Stomach (tissue), 9 donors: ENCODE measurements around the gene PLCL2. TPM values are rescaled to one million over a fixed set of nuclear protein-coding genes. Genes with fewer than 3 reads are reported as not detected.
A peak's percentile ranks its signal among the peaks of the same experiment; 100 is the strongest.

Experiments used
- DNase-seq, 2 donors: peaks; one replicate each; pipeline versions ENCODE4 v3.0.0 to v3.0.0-alpha.2; 2013 to 2019
- H3K27ac ChIP-seq, 5 donors: fragments of 200-600 bp in 4 of 5; sonication (generic) in 4 of 5; one replicate each; pipeline ENCODE4 v1.5.1; 2013 to 2019; ENCODE audit warnings: mild to moderate bottlenecking in 1 of 5, moderate library complexity in 1 of 5
- H3K27me3 ChIP-seq, 3 donors: fragments of 200-600 bp; sonication (generic); one replicate each; pipeline ENCODE4 v1.5.1; 2017 to 2019; ENCODE audit warnings: mixed run types in 1 of 3
- H3K36me3 ChIP-seq, 4 donors: fragments of 200-600 bp; sonication (generic); 1 replicate in 3 of 4; 2 replicates in 1 of 4; pipeline ENCODE4 v1.5.1; 2016 to 2019
- H3K4me1 ChIP-seq, 4 donors: fragments of 200-600 bp; sonication (generic); one replicate each; pipeline ENCODE4 v1.5.1; 2016 to 2019
- H3K4me3 ChIP-seq, 4 donors: fragments of 200-600 bp; sonication (generic) in 3 of 4; one replicate each; pipeline ENCODE4 v1.5.1; 2016 to 2019; ENCODE audit warnings: mild to moderate bottlenecking in 1 of 4
- H3K9me3 ChIP-seq, 4 donors: fragments of 200-600 bp; sonication (generic); one replicate each; pipeline ENCODE4 v1.5.1; 2016 to 2019
- EP300 ChIP-seq: sonication (generic); formaldehyde crosslinking; IDR thresholded peaks from one replicate; pipeline ENCODE4 v1.6.1; 2017; ENCODE audit warnings: antibody characterized with exemption
- POLR2A ChIP-seq, 4 donors: fragments of 450-650 bp; IDR thresholded peaks; one replicate each; pipeline ENCODE4 v1.6.1; 2016; ENCODE audit warnings: antibody characterized with exemption in 4 of 4, control low read depth in 2 of 4, mild to moderate bottlenecking in 1 of 4, moderate library complexity in 1 of 4
- POLR2AphosphoS5 ChIP-seq, 3 donors: sonication (generic); formaldehyde crosslinking; IDR thresholded peaks; one replicate each; pipeline ENCODE4 v1.6.1; 2016; ENCODE audit warnings: antibody characterized with exemption in 3 of 3
- WGBS, 5 donors: extraction: QIAGEN DNeasy Blood & Tissue Kit in 3 of 5; methylation state at CpG; one replicate each; pipeline versions ENCODE4 v1.1.5 to v1.1.7; 2013 to 2018; 5-methylcytosine and 5-hydroxymethylcytosine counted together
- intact Hi-C: fragments of 100-400 bp; cut with DNase I; formaldehyde crosslinking; loops from one replicate; pipeline ENCODE4 v1.15.1; 2023; ENCODE audit warnings: low total_unique reads
- polyA plus RNA-seq, 3 donors: library from polyadenylated mRNA; stranded (reverse); fragments of 200-250 nt; gene quantifications; one replicate each; pipeline ENCODE4 v1.2.3, GENCODE V29; 2013
- total RNA-seq, 5 donors: library from RNA; depleted of rRNA; stranded (reverse); fragments of >200 nt; gene quantifications; one replicate each; pipeline versions ENCODE4 v1.1.0 to v1.2.3, GENCODE V29; 2014 to 2016
- TF ChIP-seq, protein P1 (sequence below), 7 experiments: fragments of 450-650 bp in 4 of 7; fragments of 200-600 bp in 3 of 7; sonication (generic) in 3 of 7; IDR thresholded peaks; one replicate each; pipeline ENCODE4 v1.5.1; 2016 to 2019; ENCODE audit warnings: antibody characterized with exemption in 7 of 7, control low read depth in 2 of 7, mild to moderate bottlenecking in 1 of 7
- donor health status: healthy with polysubstance abuse.
- donor health status: Bipolar disorder and iron deficiency.
- donor health status: healthy.

Gene PLCL2
- total and polyA plus RNA-seq, 8 donors, result 1.0 to 34.9 (median 5.7) TPM

DNA sequence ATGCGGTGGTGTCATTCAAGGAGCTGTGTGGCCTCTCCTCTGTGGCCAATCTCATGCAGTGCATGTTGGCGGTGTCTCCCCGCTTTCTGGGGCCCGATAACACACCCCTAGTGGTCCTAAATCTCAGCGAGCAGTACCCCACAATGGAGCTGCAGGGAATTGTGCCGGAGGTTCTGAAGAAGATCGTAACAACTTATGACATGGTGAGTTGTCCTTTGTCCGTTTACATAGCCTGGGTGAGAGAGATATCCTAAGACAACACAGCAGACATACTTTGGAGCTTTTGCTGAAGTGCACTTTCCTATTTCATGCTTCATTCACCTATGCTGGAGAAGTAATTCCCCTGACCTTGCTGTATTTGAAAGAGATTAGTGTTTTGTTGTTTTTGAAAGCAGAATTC lies 130.0 kb downstream of the PLCL2 start:
- WGBS, 5 donors, result 33 to 58% (median 44%) methylated on average over 8 of the region's 8 CpGs
- intact Hi-C loops, result no loop called here
- DNase-seq, result peak in 1 of 2 donors; percentile 30
- peaks cover 6 to 29% (median 15%) of the 10 kb centered on the region in 4 donors for H3K4me1 ChIP-seq
- TF ChIP-seq EP300 (no peak), POLR2AphosphoS5 (IDR thresholded peaks at IDR 0.05) (peak in 1 of 3 donors; percentile 14), POLR2A (IDR thresholded peaks at IDR 0.05) (no peak)
- TF ChIP-seq, protein P1, sequence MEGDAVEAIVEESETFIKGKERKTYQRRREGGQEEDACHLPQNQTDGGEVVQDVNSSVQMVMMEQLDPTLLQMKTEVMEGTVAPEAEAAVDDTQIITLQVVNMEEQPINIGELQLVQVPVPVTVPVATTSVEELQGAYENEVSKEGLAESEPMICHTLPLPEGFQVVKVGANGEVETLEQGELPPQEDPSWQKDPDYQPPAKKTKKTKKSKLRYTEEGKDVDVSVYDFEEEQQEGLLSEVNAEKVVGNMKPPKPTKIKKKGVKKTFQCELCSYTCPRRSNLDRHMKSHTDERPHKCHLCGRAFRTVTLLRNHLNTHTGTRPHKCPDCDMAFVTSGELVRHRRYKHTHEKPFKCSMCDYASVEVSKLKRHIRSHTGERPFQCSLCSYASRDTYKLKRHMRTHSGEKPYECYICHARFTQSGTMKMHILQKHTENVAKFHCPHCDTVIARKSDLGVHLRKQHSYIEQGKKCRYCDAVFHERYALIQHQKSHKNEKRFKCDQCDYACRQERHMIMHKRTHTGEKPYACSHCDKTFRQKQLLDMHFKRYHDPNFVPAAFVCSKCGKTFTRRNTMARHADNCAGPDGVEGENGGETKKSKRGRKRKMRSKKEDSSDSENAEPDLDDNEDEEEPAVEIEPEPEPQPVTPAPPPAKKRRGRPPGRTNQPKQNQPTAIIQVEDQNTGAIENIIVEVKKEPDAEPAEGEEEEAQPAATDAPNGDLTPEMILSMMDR (IDR thresholded peaks at IDR 0.05), result no peak
- peak overlapping the region; percentile 37 to 88 (median 53) for H3K27ac ChIP-seq
- peaks cover 0 to 25% (median 19%) of the 10 kb centered on the region in 4 donors for H3K36me3 ChIP-seq
- H3K27me3 ChIP-seq, result no peaks in the 10 kb centered on the region
- H3K9me3 ChIP-seq, result no peaks in the 10 kb centered on the region
- peak overlapping the region in 2 of 4 donors; percentile 8 to 23 for H3K4me3 ChIP-seq

DNA sequence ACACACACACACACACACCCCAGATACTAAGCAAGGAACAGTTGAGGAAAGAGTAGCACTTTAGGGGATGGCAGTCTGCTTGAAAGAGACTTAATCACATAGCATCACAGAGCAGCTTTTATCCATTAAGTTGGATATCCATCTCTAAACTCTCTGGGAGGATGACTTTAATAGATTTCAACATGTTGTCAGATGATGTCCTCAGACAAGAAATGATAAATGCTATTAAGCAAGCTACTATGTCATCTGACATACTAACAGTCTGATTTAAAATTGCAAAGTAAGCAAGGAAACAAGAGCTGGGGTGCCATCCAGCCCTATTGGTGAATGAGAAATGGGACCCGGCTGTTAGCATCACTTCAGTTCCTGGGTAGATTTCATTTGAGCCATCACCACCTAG lies 136.9 kb downstream of the PLCL2 start:
- DNase-seq, result no peak

DNA sequence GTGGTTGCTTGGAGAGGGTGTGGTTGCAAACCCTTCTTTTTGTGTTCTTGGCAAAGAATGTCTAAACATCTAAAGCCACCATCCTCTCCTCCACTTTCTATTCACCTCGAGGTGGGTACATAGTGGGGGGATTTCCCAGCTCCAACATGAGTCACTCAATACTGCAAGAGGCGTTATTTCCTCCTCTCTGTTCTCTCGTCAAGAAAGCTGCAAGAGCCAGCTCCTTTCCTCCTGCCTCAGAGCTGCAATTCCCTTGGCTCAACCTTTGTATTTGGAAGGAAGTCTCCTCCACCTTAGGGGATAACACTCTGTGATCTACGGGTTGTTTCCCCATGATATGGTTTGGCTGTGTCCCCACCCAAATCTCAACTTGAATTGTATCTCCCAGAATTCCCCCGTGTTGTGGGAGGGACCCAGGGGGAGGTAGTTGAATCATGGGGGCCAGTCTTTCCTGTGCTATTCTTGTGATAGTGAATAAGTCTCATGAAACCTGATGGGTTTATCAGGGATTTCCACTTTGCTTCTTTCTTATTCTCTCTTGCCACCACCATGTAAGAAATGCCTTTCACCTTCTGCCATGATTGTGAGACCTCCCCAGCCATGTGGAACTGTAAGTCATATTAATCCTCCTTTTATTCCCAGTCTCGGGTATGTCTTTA lies 138.4 kb downstream of the PLCL2 start:
- no peaks in the 10 kb centered on the region for H3K36me3 ChIP-seq
- DNase-seq, result peak in 1 of 2 donors; percentile 33
- no peak overlapping the region for H3K4me3 ChIP-seq
- no peaks in the 10 kb centered on the region for H3K27me3 ChIP-seq
- intact Hi-C loops, result no loop called here
- H3K9me3 ChIP-seq, result no peaks in the 10 kb centered on the region
- 42 to 51% (median 48%) methylated on average over 6 of the region's 6 CpGs for WGBS, 5 donors
- H3K27ac ChIP-seq, result peak overlapping the region in 1 of 5 donors; percentile 54
- H3K4me1 ChIP-seq, result peaks cover 0 to 18% (median 0%) of the 10 kb centered on the region in 4 donors
- TF ChIP-seq, protein P1 (IDR thresholded peaks at IDR 0.05), result no peak
- TF ChIP-seq POLR2A (IDR thresholded peaks at IDR 0.05) (no peak), POLR2AphosphoS5 (IDR thresholded peaks at IDR 0.05) (no peak), EP300 (no peak)

More for the DNA sequence above, 136.9 kb downstream of the PLCL2 start:
- intact Hi-C loops, result no loop called here
- Histone ChIP-seq H3K27ac (no peak overlapping the region), H3K4me3 (no peak overlapping the region), H3K27me3 (no peaks in the 10 kb centered on the region), H3K36me3 (no peaks in the 10 kb centered on the region), H3K9me3 (no peaks in the 10 kb centered on the region), H3K4me1 (peaks cover 0 to 18% (median 0%) of the 10 kb centered on the region in 4 donors)
- WGBS, 5 donors, result 85 to 100% (median 97%) methylated on average over 1 of the region's 1 CpG
- TF ChIP-seq POLR2A (IDR thresholded peaks at IDR 0.05), result no peak
- TF ChIP-seq EP300, result no peak
- no peak for TF ChIP-seq POLR2AphosphoS5 (IDR thresholded peaks at IDR 0.05)
- TF ChIP-seq, protein P1 (IDR thresholded peaks at IDR 0.05), result no peak

DNA sequence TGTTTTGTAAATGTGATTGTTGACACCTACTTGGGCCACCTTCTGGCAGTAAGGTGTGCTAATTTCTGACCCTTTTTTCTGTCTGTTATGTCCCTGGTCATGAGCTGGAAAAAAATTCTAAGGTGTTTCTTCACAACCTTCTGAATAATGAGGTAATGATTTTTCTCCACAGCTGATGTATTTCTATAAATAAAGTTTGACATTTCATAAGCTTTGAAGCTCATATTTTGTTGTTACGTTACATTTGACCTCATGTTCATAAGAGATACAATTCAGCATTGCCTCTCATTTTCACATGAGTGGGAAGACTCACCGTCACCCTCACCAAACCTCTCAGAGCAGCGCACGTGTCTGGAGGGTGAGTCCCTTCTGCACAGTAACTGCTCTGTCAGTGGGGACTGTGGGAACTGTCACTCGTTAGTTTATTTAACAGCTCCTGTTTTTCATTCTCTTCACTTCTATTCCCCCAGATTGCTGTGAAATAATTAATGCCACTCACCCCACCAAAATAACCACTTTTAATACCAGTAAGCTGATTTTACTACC lies 140.9 kb downstream of the PLCL2 start:
- H3K27me3 ChIP-seq, result no peaks in the 10 kb centered on the region
- H3K27ac ChIP-seq, result no peak overlapping the region
- H3K4me3 ChIP-seq, result no peak overlapping the region
- intact Hi-C loops, result no loop called here
- no peak for TF ChIP-seq EP300
- TF ChIP-seq, protein P1 (IDR thresholded peaks at IDR 0.05), result no peak
- no peak for TF ChIP-seq POLR2AphosphoS5 (IDR thresholded peaks at IDR 0.05)
- no peak for TF ChIP-seq POLR2A (IDR thresholded peaks at IDR 0.05)
- H3K4me1 ChIP-seq, result peaks cover 0 to 26% (median 0%) of the 10 kb centered on the region in 4 donors
- H3K36me3 ChIP-seq, result no peaks in the 10 kb centered on the region
- no peak for DNase-seq
- 87 to 94% (median 91%) methylated on average over 5 of the region's 5 CpGs for WGBS, 5 donors
- H3K9me3 ChIP-seq, result no peaks in the 10 kb centered on the region
